Mesothelial cell of epicardium (in vitro differentiated cells): ENCODE measurements around the gene CUX1. TPM values are rescaled to one million over a fixed set of nuclear protein-coding genes. Genes with fewer than 3 reads are reported as not detected.
A peak's percentile ranks its signal among the peaks of the same experiment; 100 is the strongest.

ENCODE experiments used
- DNase-seq, 2 experiments: peaks; one replicate each; pipeline ENCODE4 v3.0.0; 2021; ENCODE audit warnings: low spot score in 2 of 2; ENCODE audit not compliant: unreplicated experiment in 2 of 2
- H3K27ac Mint-ChIP-seq: 2 replicates; pipeline ENCODE4 v1.8.0; 2021; ENCODE audit warnings: mixed read lengths
- H3K27me3 Mint-ChIP-seq: 2 replicates; pipeline ENCODE4 v1.8.0; 2021; ENCODE audit warnings: low read depth, mixed read lengths
- H3K36me3 Mint-ChIP-seq: 2 replicates; pipeline ENCODE4 v1.8.0; 2021; ENCODE audit warnings: mixed read lengths
- H3K4me1 Mint-ChIP-seq: 2 replicates; pipeline ENCODE4 v1.8.0; 2021; ENCODE audit warnings: mixed read lengths
- H3K4me3 Mint-ChIP-seq: 2 replicates; pipeline ENCODE4 v1.8.0; 2021; ENCODE audit warnings: mild to moderate bottlenecking, moderate library complexity, mixed read lengths
- H3K9me3 Mint-ChIP-seq: 2 replicates; pipeline ENCODE4 v1.8.0; 2021; ENCODE audit warnings: mixed read lengths
- total RNA-seq: library from RNA; stranded (reverse); gene quantifications from 3 replicates; pipeline ENCODE4 v1.2.1, GENCODE V29; 2021
- TF ChIP-seq, protein P1 (sequence below): fragments of 200-600 bp; sonication (generic); IDR thresholded peaks from one replicate; pipeline ENCODE4 v1.5.0; 2021; ENCODE audit warnings: antibody characterized with exemption; ENCODE audit not compliant: unreplicated experiment

Gene CUX1
- total RNA-seq, 1 donor from 2014 or later = 158 TPM

DNA sequence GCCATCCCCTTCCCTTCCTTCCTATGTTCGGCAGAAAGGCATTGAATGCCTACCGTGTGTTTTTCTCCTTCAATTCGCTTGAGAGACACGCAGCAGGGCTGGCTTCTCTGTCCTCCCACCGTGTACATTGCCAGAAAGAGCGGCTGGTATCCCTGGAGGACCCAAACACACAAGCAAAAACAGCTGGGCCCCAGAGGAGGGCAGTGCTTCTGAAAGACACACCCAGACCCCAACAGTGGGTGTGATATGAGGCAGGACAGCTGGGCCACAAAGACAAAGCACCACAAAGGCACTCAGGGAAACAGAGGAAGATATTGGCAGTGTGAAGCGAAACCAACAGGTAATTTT is 336.1 kb downstream of the CUX1 start:
- Mint-ChIP-seq H3K4me3 (no peak overlapping the region), H3K4me1 (peaks cover 29% of the 10 kb centered on the region), H3K27me3 (no peaks in the 10 kb centered on the region), H3K36me3 (peaks cover 21% of the 10 kb centered on the region), H3K27ac (peak overlapping the region; percentile 65), H3K9me3 (no peaks in the 10 kb centered on the region)
- TF ChIP-seq, protein P1, sequence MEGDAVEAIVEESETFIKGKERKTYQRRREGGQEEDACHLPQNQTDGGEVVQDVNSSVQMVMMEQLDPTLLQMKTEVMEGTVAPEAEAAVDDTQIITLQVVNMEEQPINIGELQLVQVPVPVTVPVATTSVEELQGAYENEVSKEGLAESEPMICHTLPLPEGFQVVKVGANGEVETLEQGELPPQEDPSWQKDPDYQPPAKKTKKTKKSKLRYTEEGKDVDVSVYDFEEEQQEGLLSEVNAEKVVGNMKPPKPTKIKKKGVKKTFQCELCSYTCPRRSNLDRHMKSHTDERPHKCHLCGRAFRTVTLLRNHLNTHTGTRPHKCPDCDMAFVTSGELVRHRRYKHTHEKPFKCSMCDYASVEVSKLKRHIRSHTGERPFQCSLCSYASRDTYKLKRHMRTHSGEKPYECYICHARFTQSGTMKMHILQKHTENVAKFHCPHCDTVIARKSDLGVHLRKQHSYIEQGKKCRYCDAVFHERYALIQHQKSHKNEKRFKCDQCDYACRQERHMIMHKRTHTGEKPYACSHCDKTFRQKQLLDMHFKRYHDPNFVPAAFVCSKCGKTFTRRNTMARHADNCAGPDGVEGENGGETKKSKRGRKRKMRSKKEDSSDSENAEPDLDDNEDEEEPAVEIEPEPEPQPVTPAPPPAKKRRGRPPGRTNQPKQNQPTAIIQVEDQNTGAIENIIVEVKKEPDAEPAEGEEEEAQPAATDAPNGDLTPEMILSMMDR = no peak
- no peak for DNase-seq

DNA sequence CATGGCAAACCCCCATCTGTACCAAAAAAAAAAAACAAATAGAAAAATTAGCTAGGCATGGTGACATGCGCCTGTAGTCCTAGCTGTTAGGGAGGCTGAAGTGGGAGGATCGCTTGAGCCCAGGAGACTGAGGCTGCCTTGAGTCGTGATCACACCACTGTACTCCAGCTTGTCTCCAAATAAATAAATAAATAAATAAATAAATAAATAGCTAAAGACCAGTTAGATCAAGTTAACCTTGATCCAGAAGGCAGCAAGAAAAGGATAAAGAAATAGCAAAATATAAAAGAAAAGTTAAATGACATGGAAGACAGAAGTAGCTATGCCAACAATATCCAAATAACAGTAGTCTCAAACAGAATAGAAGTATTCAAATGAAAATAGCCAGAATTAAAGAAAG is 337.0 kb downstream of the CUX1 start:
- no peak overlapping the region for H3K27ac Mint-ChIP-seq
- H3K4me1 Mint-ChIP-seq = peaks cover 29% of the 10 kb centered on the region
- H3K27me3 Mint-ChIP-seq = no peaks in the 10 kb centered on the region
- DNase-seq = no peak
- peaks cover 21% of the 10 kb centered on the region for H3K36me3 Mint-ChIP-seq
- no peaks in the 10 kb centered on the region for H3K9me3 Mint-ChIP-seq
- no peak overlapping the region for H3K4me3 Mint-ChIP-seq
- TF ChIP-seq, protein P1 = no peak

DNA sequence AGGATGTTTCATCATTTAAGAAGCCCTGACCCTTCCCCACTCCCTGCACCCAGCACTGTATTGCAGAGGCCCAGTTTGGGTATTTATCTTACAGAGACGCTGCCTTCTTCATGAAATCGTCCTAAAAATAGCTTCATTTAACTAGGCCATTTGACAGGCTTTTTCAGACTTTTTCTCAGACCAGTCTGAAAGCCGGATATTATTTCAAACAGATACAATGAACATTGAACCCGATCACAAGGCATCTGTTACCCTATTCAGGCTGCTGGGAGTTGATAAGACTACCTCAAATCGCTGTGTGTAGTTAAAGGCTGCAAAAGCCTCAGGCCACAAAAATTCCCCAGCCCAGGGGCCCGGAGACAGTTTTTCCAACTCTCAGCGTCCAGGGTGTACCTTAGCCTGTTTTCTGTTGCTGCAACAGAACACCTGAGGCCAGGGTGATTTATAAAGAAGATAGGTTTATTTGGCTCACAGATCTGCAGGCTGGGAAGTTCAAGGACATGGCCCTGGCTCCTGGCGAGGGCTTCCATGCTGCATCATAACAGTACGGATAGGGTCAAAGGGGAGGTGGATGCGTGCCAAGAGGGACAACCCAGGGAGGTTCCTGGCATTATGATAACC is 338.5 kb downstream of the CUX1 start:
- H3K4me1 Mint-ChIP-seq = peaks cover 24% of the 10 kb centered on the region
- DNase-seq = no peak
- no peak overlapping the region for H3K4me3 Mint-ChIP-seq
- H3K36me3 Mint-ChIP-seq = peaks cover 22% of the 10 kb centered on the region
- H3K9me3 Mint-ChIP-seq = no peaks in the 10 kb centered on the region
- H3K27me3 Mint-ChIP-seq = no peaks in the 10 kb centered on the region
- TF ChIP-seq, protein P1 = no peak
- peak overlapping the region; percentile 10 for H3K27ac Mint-ChIP-seq

DNA sequence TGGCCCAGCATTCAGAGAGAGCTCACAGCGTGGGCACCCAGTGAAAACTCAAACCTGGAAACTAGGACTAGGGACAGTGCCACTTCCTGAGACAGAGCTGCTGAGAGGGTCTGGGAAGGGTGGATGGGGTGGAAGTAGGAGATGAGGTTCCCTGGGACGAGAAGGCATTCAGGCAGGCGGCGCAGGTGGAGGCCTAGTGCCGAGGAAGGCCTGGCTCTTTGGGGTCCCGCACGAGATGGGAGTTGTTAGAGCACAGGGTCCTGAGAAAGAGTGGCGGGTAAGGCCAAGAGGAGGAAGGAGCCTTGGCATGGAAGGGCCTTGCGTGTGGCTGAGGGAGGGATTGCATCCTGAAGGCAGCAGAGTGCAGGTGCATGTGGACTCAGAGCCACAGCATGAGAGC is 339.4 kb downstream of the CUX1 start:
- Mint-ChIP-seq H3K4me1 (peaks cover 22% of the 10 kb centered on the region), H3K9me3 (no peaks in the 10 kb centered on the region), H3K36me3 (peaks cover 24% of the 10 kb centered on the region), H3K27me3 (no peaks in the 10 kb centered on the region), H3K27ac (no peak overlapping the region), H3K4me3 (no peak overlapping the region)
- DNase-seq = no peak
- TF ChIP-seq, protein P1 = no peak

DNA sequence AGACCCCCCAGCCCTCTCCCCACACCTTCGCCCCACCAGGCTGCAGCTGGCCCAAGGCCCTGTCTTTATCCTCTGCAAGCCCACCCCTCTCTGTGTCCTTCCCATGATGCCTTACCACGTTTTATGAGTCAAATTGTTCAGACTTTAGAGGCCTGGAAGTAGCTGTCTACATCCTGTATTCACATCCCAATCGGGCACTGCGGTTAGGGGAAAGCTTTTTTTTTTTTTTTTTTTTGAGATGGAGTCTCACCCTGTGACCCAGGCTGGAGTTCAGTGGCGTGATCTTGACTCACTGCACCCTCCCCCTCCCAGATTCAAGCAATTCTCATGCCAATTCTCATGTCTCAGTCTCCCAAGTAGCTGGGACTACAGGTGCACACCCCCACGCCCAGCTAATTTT is 347.7 kb downstream of the CUX1 start:
- Mint-ChIP-seq H3K36me3 (peaks cover 21% of the 10 kb centered on the region), H3K4me3 (no peak overlapping the region), H3K27me3 (no peaks in the 10 kb centered on the region), H3K4me1 (peaks cover 4% of the 10 kb centered on the region), H3K27ac (no peak overlapping the region), H3K9me3 (no peaks in the 10 kb centered on the region)
- DNase-seq = no peak
- TF ChIP-seq, protein P1 = no peak

DNA sequence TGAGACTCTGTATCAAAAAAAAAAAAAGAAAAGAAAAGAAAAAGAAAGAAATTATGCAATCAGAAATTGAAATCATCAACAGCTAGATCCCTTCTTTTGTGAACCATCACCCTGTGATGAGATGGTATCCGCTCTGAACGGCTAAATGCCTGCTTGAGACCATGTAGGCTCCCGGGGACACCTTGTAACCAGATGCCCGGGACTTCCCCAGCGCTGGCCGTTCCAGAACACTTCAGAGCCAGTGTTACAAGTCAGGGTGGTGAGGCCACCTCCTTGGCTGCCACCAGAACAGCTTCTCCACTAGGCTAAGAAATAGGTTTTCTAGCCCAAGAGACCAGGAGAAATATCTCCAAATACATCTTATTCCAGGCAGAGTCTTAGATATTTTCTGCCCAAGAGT is 349.8 kb downstream of the CUX1 start:
- peaks cover 19% of the 10 kb centered on the region for H3K36me3 Mint-ChIP-seq
- no peak overlapping the region for H3K4me3 Mint-ChIP-seq
- H3K27ac Mint-ChIP-seq = no peak overlapping the region
- no peak for DNase-seq
- H3K4me1 Mint-ChIP-seq = peaks cover 4% of the 10 kb centered on the region
- TF ChIP-seq, protein P1 = no peak
- H3K27me3 Mint-ChIP-seq = no peaks in the 10 kb centered on the region
- no peaks in the 10 kb centered on the region for H3K9me3 Mint-ChIP-seq
